K562 (cell line): Measurements from ENCODE around the gene SLC36A3. TPM values are rescaled to one million over a fixed set of nuclear protein-coding genes. Genes with fewer than 3 reads are reported as not detected.

Experiments
- ATAC-seq: fragments of 200-7000 bp; cut with Tn5 transposase; 3 replicates; pipeline ENCODE4 v1.9.1; 2020; ENCODE audit warnings: moderate library complexity
- BruUV-seq: library from RNA; stranded (reverse); fragments of 400-500 nt; replicated peaks from 2 replicates; lab custom pipeline; 2021; lab: Mats Ljungman, UMichigan
- CTCF ChIA-PET: fragments of 300-600 bp; formaldehyde crosslinking; extraction: SDS; loops from one replicate; lab custom pipeline; 2021; ENCODE audit warnings: low intra/inter-chr PET ratio; lab: Yijun Ruan, JAX
- POLR2A ChIA-PET: fragments of 300-600, 350-650 bp; sonication (Branson Sonifier 250); formaldehyde crosslinking; extraction: SDS; loops from one replicate; lab custom pipeline; 2021; ENCODE audit warnings: antibody characterized with exemption, inconsistent platforms; lab: Yijun Ruan, JAX
- DNase-seq, 4 experiments: peaks; one replicate each; pipeline versions ENCODE4 v3.0.0 to v3.0.0-alpha.2; 2011 to 2018; ENCODE audit warnings: low spot score in 3 of 4, mixed read lengths in 3 of 4; ENCODE audit errors: extremely low read depth in 1 of 4
- FAIRE-seq: peaks from 2 replicates; lab custom pipeline; 2011; peaks lifted over from hg19 to GRCh38; lab: Jason Lieb, UNC
- H2AFZ ChIP-seq: 2 replicates; pipeline ENCODE4 v1.6.0; 2011; ENCODE audit warnings: low read depth, low read length, control low read depth, inconsistent platforms
- H3K27ac ChIP-seq: fragments of 200-600 bp; 3 replicates; pipeline ENCODE4 v1.8.0; 2011; ENCODE audit warnings: low read depth, mild to moderate bottlenecking, control low read depth, inconsistent platforms, low read length, moderate library complexity, mixed read lengths; ENCODE audit errors: extremely low read depth
- H3K27me3 ChIP-seq, 2 experiments: fragments of 300-600 bp in 1 of 2; 2 replicates in 1 of 2; 3 replicates in 1 of 2; pipeline versions ENCODE4 v1.6.0 to v1.8.0; 2011; ENCODE audit warnings: inconsistent platforms in 2 of 2, low read length in 2 of 2, mild to moderate bottlenecking in 1 of 2, mixed read lengths in 1 of 2, moderate library complexity in 1 of 2; ENCODE audit not compliant: control insufficient read depth in 2 of 2, insufficient read depth in 2 of 2
- H3K36me3 ChIP-seq: fragments of 300-600 bp; 3 replicates; pipeline ENCODE4 v1.8.0; 2011; ENCODE audit warnings: mild to moderate bottlenecking, low read length, inconsistent platforms; ENCODE audit not compliant: control insufficient read depth, insufficient read depth
- H3K4me1 ChIP-seq, 2 experiments: fragments of 200-600 bp in 1 of 2; replicated peaks in 1 of 2; 2 replicates in 1 of 2; 3 replicates in 1 of 2; pipeline versions ENCODE4 v1.5.1 to v1.8.0; 2011; ENCODE audit warnings: inconsistent platforms in 2 of 2, low read length in 2 of 2, mild to moderate bottlenecking in 1 of 2, mixed read lengths in 1 of 2, moderate library complexity in 1 of 2; ENCODE audit not compliant: control insufficient read depth in 2 of 2, insufficient read depth in 2 of 2
- H3K4me2 ChIP-seq: 2 replicates; pipeline ENCODE4 v1.6.1; 2011; ENCODE audit warnings: low read length, control low read depth, inconsistent platforms, mixed read lengths; ENCODE audit not compliant: insufficient read depth
- H3K4me3 ChIP-seq: fragments of 200-600 bp; sonication (generic), shearing (Covaris generic); 2 replicates; pipeline ENCODE4 v1.5.1; 2016; ENCODE audit warnings: control low read depth, inconsistent platforms
- H3K79me2 ChIP-seq: fragments of 200-600 bp; 3 replicates; pipeline ENCODE4 v1.8.0; 2011; ENCODE audit warnings: low read length, inconsistent platforms; ENCODE audit not compliant: control insufficient read depth, insufficient read depth
- H3K9ac ChIP-seq, 2 experiments: 2 replicates each; pipeline versions ENCODE4 v1.6.0 to v1.6.1; 2011; ENCODE audit warnings: low read depth in 2 of 2, low read length in 2 of 2, control low read depth in 1 of 2, inconsistent platforms in 1 of 2, mild to moderate bottlenecking in 1 of 2, mixed read lengths in 1 of 2; ENCODE audit not compliant: insufficient read depth in 1 of 2
- H3K9me1 ChIP-seq: one replicate; pipeline ENCODE4 v1.6.0; 2011; ENCODE audit warnings: inconsistent platforms, mild to moderate bottlenecking, low read length, moderate library complexity; ENCODE audit not compliant: control insufficient read depth, insufficient read depth
- H3K9me3 ChIP-seq: replicated peaks from 2 replicates; pipeline ENCODE4 v1.5.1; 2011; ENCODE audit warnings: low read depth, low read length, inconsistent platforms; ENCODE audit not compliant: control insufficient read depth, insufficient read depth
- H4K20me1 ChIP-seq: replicated peaks from 2 replicates; pipeline ENCODE4 v1.6.1; 2011; ENCODE audit warnings: low read length, inconsistent platforms, mixed read lengths; ENCODE audit not compliant: control insufficient read depth, insufficient read depth
- BCL6 ChIP-seq: fragments of 250-450 bp; sonication (Bioruptor Pico); IDR thresholded peaks from 2 replicates; pipeline ENCODE4 v1.4.0; 2020
- BRD9 ChIP-seq: fragments of 450-650 bp; IDR thresholded peaks from 2 replicates; pipeline ENCODE4 v1.6.1; 2018; ENCODE audit warnings: low read depth; ENCODE audit not compliant: partially characterized antibody
- ELF1 ChIP-seq: fragments of 200-800 bp; sonication (Bioruptor generic); IDR thresholded peaks from 2 replicates; pipeline ENCODE4 v1.6.1; 2016; ENCODE audit warnings: missing genetic modification characterization, missing compliant biosample characterization
- KLF6 ChIP-seq: fragments of 250-450 bp; sonication (Bioruptor Pico); IDR thresholded peaks from 2 replicates; pipeline ENCODE4 v1.4.0; 2020; ENCODE audit warnings: mild to moderate bottlenecking, moderate library complexity, borderline replicate concordance
- MAFG ChIP-seq: fragments of 450-650 bp; conservative IDR thresholded peaks from 2 replicates; pipeline ENCODE4 v1.6.1; 2016; ENCODE audit warnings: missing genetic modification characterization, missing compliant biosample characterization
- MEF2A ChIP-seq: IDR thresholded peaks from 2 replicates; pipeline ENCODE4 v1.6.1; 2011; ENCODE audit warnings: low read depth, mild to moderate bottlenecking, low read length, moderate library complexity; ENCODE audit not compliant: control insufficient read depth
- NCOA2 ChIP-seq, 2 experiments: fragments of 450-650 bp; IDR thresholded peaks; 2 replicates each; pipeline ENCODE4 v1.6.1; 2018; ENCODE audit warnings: mild to moderate bottlenecking in 2 of 2, moderate library complexity in 1 of 2; ENCODE audit not compliant: partially characterized antibody in 2 of 2
- NONO ChIP-seq, 2 experiments: fragments of 200-400 bp in 1 of 2; fragments of 450-650 bp in 1 of 2; formaldehyde crosslinking in 1 of 2; IDR thresholded peaks; 2 replicates each; pipeline ENCODE4 v1.6.1; 2017; ENCODE audit warnings: low read depth in 2 of 2, mild to moderate bottlenecking in 2 of 2, moderate library complexity in 2 of 2, low read length in 1 of 2
- NR4A1 ChIP-seq, 2 experiments: fragments of 250-450 bp in 1 of 2; fragments of 450-650 bp in 1 of 2; sonication (Bioruptor Pico) in 1 of 2; IDR thresholded peaks; 2 replicates each; pipeline versions ENCODE4 v1.4.0 to v1.6.1; 2016 to 2020; ENCODE audit warnings: mild to moderate bottlenecking in 2 of 2, missing compliant biosample characterization in 1 of 2, missing genetic modification characterization in 1 of 2, moderate library complexity in 1 of 2
- ZBED1 ChIP-seq: IDR thresholded peaks from 2 replicates; pipeline ENCODE4 v1.6.1; 2014
- ZBTB8A ChIP-seq: fragments of 450-650 bp; IDR thresholded peaks from 2 replicates; pipeline ENCODE4 v1.6.1; 2018; ENCODE audit warnings: mild to moderate bottlenecking, moderate library complexity; ENCODE audit not compliant: partially characterized antibody
- ZNF695 ChIP-seq: fragments of 450-650 bp; formaldehyde crosslinking; IDR thresholded peaks from 2 replicates; pipeline ENCODE4 v1.4.0; 2020; ENCODE audit warnings: mild to moderate bottlenecking, moderate library complexity
- WGBS: fragments of 100-300 bp; shearing (Covaris generic); methylation state at CpG from one replicate; pipeline ENCODE4 v1.1.6; 2016; ENCODE audit warnings: low coverage, mixed read lengths; ENCODE audit not compliant: insufficient coverage; ENCODE audit errors: missing lambda C conversion rate; 5-methylcytosine and 5-hydroxymethylcytosine counted together
- in situ Hi-C: fragments of 300-500 bp; cut with MboI; formaldehyde crosslinking; loops from 4 replicates; pipeline ENCODE4 v1.15.0; 2018; ENCODE audit warnings: inconsistent platforms, mixed read lengths
- intact Hi-C: fragments of 100-400 bp; cut with micrococcal nuclease; formaldehyde crosslinking; loops from 2 replicates; pipeline ENCODE4 v1.14.2; 2022
- polyA plus RNA-seq, 8 experiments: library from polyadenylated mRNA; depleted of rRNA in 4 of 8; stranded (reverse) in 5 of 8; unstranded in 3 of 8; fragments of >200 nt; fragmentation: Nextera tagmentation in 2 of 8; fragmentation: Illumina TruSeq in 1 of 8; extraction: Ambion mirVana in 2 of 8; extraction: Trizol in 1 of 8; gene quantifications; 2 replicates each; pipeline versions ENCODE4 v1.2.1 to v1.2.3, GENCODE V29; 2011 to 2014; ENCODE audit warnings: inconsistent platforms in 1 of 8, missing spikeins in 1 of 8
- total RNA-seq, 7 experiments: library from RNA; depleted of rRNA in 6 of 7; stranded (reverse); fragments of >200 nt in 6 of 7; fragmentation: Illumina TruSeq in 2 of 7; extraction: Trizol in 2 of 7; gene quantifications; 2 replicates each; pipeline versions ENCODE4 v1.2.1 to v1.2.3, GENCODE V29; 2011 to 2021; ENCODE audit warnings: low replicate concordance in 1 of 7
- TF ChIP-seq, protein P1 (sequence below), 2 experiments: fragments of 200-800 bp in 1 of 2; sonication (Bioruptor generic) in 1 of 2; sonication (generic) in 1 of 2; formaldehyde crosslinking in 1 of 2; IDR thresholded peaks in 1 of 2; conservative IDR thresholded peaks in 1 of 2; 2 replicates each; pipeline versions ENCODE4 v1.5.0 to v1.6.1; 2016 to 2020; ENCODE audit warnings: missing compliant biosample characterization in 1 of 2, missing genetic modification characterization in 1 of 2, missing genetic modification reagents in 1 of 2
- TF ChIP-seq, protein P2 (sequence below): fragments of 450-650 bp; formaldehyde crosslinking; IDR thresholded peaks from 2 replicates; pipeline ENCODE4 v1.4.0; 2020; ENCODE audit warnings: mild to moderate bottlenecking, moderate library complexity
- TF ChIP-seq, protein P3 (sequence below): fragments of 250-450 bp; sonication (Bioruptor Pico); IDR thresholded peaks from 2 replicates; pipeline ENCODE4 v1.4.0; 2020; ENCODE audit warnings: mild to moderate bottlenecking
- TF ChIP-seq, protein P4 (sequence below): sonication (generic); formaldehyde crosslinking; IDR thresholded peaks from 2 replicates; pipeline ENCODE4 v1.8.0; 2022; ENCODE audit warnings: missing genetic modification reagents, mild to moderate bottlenecking, borderline replicate concordance

SLC36A3 gene
- total and polyA plus RNA-seq, 9 of the 15 experiments (the other 6 are each of a cell fraction or from before 2014, with no cell fraction given) = not detected

DNA sequence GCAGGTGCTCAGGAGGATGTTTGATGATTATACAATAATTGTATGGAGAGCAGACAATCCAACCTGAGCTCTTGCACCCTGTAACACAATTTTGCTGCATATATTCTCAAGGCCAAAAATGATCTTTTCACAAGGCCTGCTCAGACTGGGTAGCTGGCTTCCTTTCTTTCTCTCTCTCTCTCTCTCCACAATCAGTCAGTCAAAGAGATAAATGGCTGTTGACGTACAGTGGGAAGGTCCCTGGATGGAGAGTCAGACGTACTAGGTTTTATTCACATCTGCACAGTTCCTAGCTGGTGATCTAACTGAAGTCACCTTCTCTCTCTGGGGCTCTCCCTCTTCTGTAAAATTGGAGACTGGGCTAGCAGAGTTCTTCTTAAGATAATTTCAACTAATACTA lies 24.0 kb upstream of the SLC36A3 start (continued):
- TF ChIP-seq NR4A1 (CRISPR knock-in tag; IDR thresholded peaks at IDR 0.05) (no peak), NR4A1 (tag; IDR thresholded peaks at IDR 0.05) (no peak), ZBTB8A (no peak)

DNA sequence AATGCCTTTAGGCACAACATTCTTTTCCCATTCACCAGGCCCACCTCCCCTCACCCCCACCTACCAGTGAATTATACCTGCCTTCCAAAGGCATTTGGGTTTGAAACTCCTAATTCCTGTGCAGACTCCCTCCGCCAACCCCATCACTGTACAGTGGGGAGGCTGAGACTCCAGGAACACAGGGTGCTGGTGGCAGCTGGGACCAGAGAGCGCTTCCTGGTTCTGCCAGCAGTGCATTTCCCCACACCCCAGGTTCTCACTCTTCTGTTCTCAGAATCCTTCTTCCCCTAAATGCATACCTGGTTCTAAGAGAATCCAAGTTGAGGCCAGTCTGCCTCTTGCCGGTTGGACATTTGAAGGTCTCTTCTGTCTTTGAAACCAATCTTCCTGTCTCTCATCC lies 22.7 kb upstream of the SLC36A3 start:
- POLR2A ChIA-PET = no interaction called here
- no peaks in the 10 kb centered on the region for H3K79me2 ChIP-seq
- in situ Hi-C loops = no loop called here
- DNase-seq = no peak
- ATAC-seq = no peak
- H3K9me3 ChIP-seq = no peaks in the 10 kb centered on the region; the same call in 1 of the 2 replicates
- CTCF ChIA-PET = no interaction called here
- intact Hi-C loops = no loop called here
- H3K9me1 ChIP-seq = no peaks in the 10 kb centered on the region
- no peaks in the 10 kb centered on the region; the same call in 1 of the 2 replicates for H4K20me1 ChIP-seq
- H2AFZ ChIP-seq = no peak overlapping the region
- peaks cover 0 to 3% of the 10 kb centered on the region in 2 experiments; a peak in 1 of 5 replicates for H3K4me1 ChIP-seq
- no peak overlapping the region for H3K9ac ChIP-seq
- FAIRE-seq = no peak
- H3K36me3 ChIP-seq = no peaks in the 10 kb centered on the region
- no peak overlapping the region for H3K4me3 ChIP-seq
- no TSS peak for BruUV-seq
- H3K27me3 ChIP-seq = peaks cover 3 to 21% of the 10 kb centered on the region in 2 experiments; a peak in 4 of 5 replicates
- no peak overlapping the region for H3K4me2 ChIP-seq
- H3K27ac ChIP-seq = no peak overlapping the region
- 0% methylated on average over 3 of the region's 3 CpGs for WGBS
- TF ChIP-seq BRD9 = no peak
- TF ChIP-seq ZNF695 (CRISPR knock-in tag) = no peak
- TF ChIP-seq, protein P1, sequence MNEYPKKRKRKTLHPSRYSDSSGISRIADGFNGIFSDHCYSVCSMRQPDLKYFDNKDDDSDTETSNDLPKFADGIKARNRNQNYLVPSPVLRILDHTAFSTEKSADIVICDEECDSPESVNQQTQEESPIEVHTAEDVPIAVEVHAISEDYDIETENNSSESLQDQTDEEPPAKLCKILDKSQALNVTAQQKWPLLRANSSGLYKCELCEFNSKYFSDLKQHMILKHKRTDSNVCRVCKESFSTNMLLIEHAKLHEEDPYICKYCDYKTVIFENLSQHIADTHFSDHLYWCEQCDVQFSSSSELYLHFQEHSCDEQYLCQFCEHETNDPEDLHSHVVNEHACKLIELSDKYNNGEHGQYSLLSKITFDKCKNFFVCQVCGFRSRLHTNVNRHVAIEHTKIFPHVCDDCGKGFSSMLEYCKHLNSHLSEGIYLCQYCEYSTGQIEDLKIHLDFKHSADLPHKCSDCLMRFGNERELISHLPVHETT (CRISPR knock-in tag; conservative IDR thresholded peaks at IDR 0.05 in 1 of 2, IDR thresholded peaks at IDR 0.05 in 1 of 2) = no peak
- TF ChIP-seq MAFG (tag) = no peak
- TF ChIP-seq BCL6 (CRISPR knock-in tag) = no peak
- TF ChIP-seq KLF6 (CRISPR knock-in tag) = no peak
- TF ChIP-seq NONO (IDR thresholded peaks at IDR 0.05; ENCODE audit: low read depth in 2 of 2, low read length in 1 of 2) = no peak
- TF ChIP-seq ELF1 (tag) = no peak
- no peak for TF ChIP-seq MEF2A
- TF ChIP-seq ZBED1 = no peak
- TF ChIP-seq, protein P2, sequence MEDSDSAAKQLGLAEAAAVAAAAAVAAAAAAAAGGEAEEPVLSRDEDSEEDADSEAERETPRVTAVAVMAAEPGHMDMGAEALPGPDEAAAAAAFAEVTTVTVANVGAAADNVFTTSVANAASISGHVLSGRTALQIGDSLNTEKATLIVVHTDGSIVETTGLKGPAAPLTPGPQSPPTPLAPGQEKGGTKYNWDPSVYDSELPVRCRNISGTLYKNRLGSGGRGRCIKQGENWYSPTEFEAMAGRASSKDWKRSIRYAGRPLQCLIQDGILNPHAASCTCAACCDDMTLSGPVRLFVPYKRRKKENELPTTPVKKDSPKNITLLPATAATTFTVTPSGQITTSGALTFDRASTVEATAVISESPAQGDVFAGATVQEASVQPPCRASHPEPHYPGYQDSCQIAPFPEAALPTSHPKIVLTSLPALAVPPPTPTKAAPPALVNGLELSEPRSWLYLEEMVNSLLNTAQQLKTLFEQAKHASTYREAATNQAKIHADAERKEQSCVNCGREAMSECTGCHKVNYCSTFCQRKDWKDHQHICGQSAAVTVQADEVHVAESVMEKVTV (CRISPR knock-in tag) = no peak
- TF ChIP-seq, protein P3, sequence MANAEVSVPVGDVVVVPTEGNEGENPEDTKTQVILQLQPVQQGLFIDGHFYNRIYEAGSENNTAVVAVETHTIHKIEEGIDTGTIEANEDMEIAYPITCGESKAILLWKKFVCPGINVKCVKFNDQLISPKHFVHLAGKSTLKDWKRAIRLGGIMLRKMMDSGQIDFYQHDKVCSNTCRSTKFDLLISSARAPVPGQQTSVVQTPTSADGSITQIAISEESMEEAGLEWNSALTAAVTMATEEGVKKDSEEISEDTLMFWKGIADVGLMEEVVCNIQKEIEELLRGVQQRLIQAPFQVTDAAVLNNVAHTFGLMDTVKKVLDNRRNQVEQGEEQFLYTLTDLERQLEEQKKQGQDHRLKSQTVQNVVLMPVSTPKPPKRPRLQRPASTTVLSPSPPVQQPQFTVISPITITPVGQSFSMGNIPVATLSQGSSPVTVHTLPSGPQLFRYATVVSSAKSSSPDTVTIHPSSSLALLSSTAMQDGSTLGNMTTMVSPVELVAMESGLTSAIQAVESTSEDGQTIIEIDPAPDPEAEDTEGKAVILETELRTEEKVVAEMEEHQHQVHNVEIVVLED (CRISPR knock-in tag) = no peak
- TF ChIP-seq, protein P4, sequence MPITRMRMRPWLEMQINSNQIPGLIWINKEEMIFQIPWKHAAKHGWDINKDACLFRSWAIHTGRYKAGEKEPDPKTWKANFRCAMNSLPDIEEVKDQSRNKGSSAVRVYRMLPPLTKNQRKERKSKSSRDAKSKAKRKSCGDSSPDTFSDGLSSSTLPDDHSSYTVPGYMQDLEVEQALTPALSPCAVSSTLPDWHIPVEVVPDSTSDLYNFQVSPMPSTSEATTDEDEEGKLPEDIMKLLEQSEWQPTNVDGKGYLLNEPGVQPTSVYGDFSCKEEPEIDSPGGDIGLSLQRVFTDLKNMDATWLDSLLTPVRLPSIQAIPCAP = no peak
- TF ChIP-seq NCOA2 (IDR thresholded peaks at IDR 0.05; ENCODE audit: partially characterized antibody in 2 of 2) = no peak
